Measurements from ENCODE around the gene TMEM178B.
"Not testable (repeated sequence)": the region's sequence is repeated elsewhere in the genome, so short reads cannot be mapped to it uniquely, and the experiment has no call there.

TMEM178B gene

GRCh38 chr7:141147482-141147881 lies 73.6 kb downstream of the TMEM178B start:
- DNase-seq, result no peak

- no peak for DNase-seq
These were observed 76.6 kb downstream of the TMEM178B start for GRCh38 chr7:141150465-141150864.

- no peak for DNase-seq
These were observed 77.9 kb downstream of the TMEM178B start for GRCh38 chr7:141151746-141152145.

- DNase-seq, result no peak
These were observed 79.4 kb downstream of the TMEM178B start for GRCh38 chr7:141153231-141153630.

- DNase-seq, result no peak
These were observed 80.4 kb downstream of the TMEM178B start for GRCh38 chr7:141154131-141154732.

- no peak for DNase-seq
These were observed 82.5 kb downstream of the TMEM178B start for GRCh38 chr7:141156407-141156806.

- DNase-seq, result no peak
These were observed 83.4 kb downstream of the TMEM178B start for GRCh38 chr7:141157138-141157765.

GRCh38 chr7:141158561-141158960 lies 84.7 kb downstream of the TMEM178B start:
- DNase-seq, result no peak

- DNase-seq, result no peak
These were observed 86.5 kb downstream of the TMEM178B start for GRCh38 chr7:141160246-141160860.

GRCh38 chr7:141161550-141162535 lies 88.0 kb downstream of the TMEM178B start:
- no peak for DNase-seq

- no peak for DNase-seq
These were observed 91.7 kb downstream of the TMEM178B start for GRCh38 chr7:141165521-141165920.

- no peak for DNase-seq
These were observed 93.1 kb downstream of the TMEM178B start for GRCh38 chr7:141166926-141167325.

GRCh38 chr7:141167381-141167964 lies 93.6 kb downstream of the TMEM178B start:
- no peak for DNase-seq

- not testable (repeated sequence) for DNase-seq
These were observed 95.3 kb downstream of the TMEM178B start for GRCh38 chr7:141169157-141169556.

GRCh38 chr7:141175728-141176127 lies 101.9 kb downstream of the TMEM178B start:
- not testable (repeated sequence) for DNase-seq

- DNase-seq, result not testable (repeated sequence)
These were observed 103.3 kb downstream of the TMEM178B start for GRCh38 chr7:141177120-141177519.

GRCh38 chr7:141178486-141179135 lies 104.7 kb downstream of the TMEM178B start:
- DNase-seq, result peak; percentile 31

- DNase-seq, result no peak
These were observed 107.9 kb downstream of the TMEM178B start for GRCh38 chr7:141181812-141182211.

GRCh38 chr7:141184532-141185190 lies 110.8 kb downstream of the TMEM178B start:
- no peak for DNase-seq

GRCh38 chr7:141185369-141185967 lies 111.6 kb downstream of the TMEM178B start:
- no peak for DNase-seq

- DNase-seq, result no peak
These were observed 115.4 kb downstream of the TMEM178B start for GRCh38 chr7:141189231-141189630.

All from DMS153 (cell line).